Kidney epithelial cell (primary cell): ENCODE measurements around the gene PSMB2. TPM values are rescaled to one million over a fixed set of nuclear protein-coding genes. Genes with fewer than 3 reads are reported as not detected.

Source experiments
- DNase-seq: peaks from one replicate; pipeline ENCODE4 v3.0.0-alpha.2; 2010; ENCODE audit warnings: low read depth
- H3K27me3 ChIP-seq: 2 replicates; pipeline ENCODE4 v1.6.0; 2011; ENCODE audit warnings: low read length; ENCODE audit not compliant: control insufficient read depth, insufficient read depth
- H3K36me3 ChIP-seq: 2 replicates; pipeline ENCODE4 v1.5.1; 2011; ENCODE audit warnings: low read length; ENCODE audit not compliant: control insufficient read depth, insufficient read depth
- H3K4me3 ChIP-seq: 2 replicates; pipeline ENCODE4 v1.5.1; 2011; ENCODE audit warnings: low read depth, mild to moderate bottlenecking, control low read depth, low read length
- CTCF ChIP-seq: IDR thresholded peaks from 2 replicates; pipeline ENCODE4 v1.5.1; 2011; ENCODE audit warnings: mild to moderate bottlenecking, moderate library complexity, low read length, control low read depth, inconsistent platforms; ENCODE audit not compliant: insufficient read depth, poor library complexity, severe bottlenecking
- total RNA-seq: library from RNA; depleted of rRNA; stranded (reverse); fragments of >200 nt; gene quantifications from 2 replicates; pipeline ENCODE4 v1.2.3, GENCODE V29; 2015

PSMB2 gene
- total RNA-seq, 1 donor from 2014 or later, result 75.4 TPM

- TF ChIP-seq CTCF, result no peak
- Histone ChIP-seq H3K36me3 (no peaks in the 10 kb centered on the region), H3K27me3 (peaks cover 9% of the 10 kb centered on the region), H3K4me3 (no peak overlapping the region)
- DNase-seq, result no peak
These were observed 22.1 kb upstream of the PSMB2 start for GRCh38 chr1:35663434-35663833.

GRCh38 chr1:35661474-35661795 lies 20.1 kb upstream of the PSMB2 start:
- no peaks in the 10 kb centered on the region for H3K27me3 ChIP-seq
- no peak for TF ChIP-seq CTCF
- no peak overlapping the region for H3K4me3 ChIP-seq
- H3K36me3 ChIP-seq, result no peaks in the 10 kb centered on the region
- DNase-seq, result no peak

- no peaks in the 10 kb centered on the region for H3K36me3 ChIP-seq
- no peak for DNase-seq
- H3K27me3 ChIP-seq, result no peaks in the 10 kb centered on the region
- H3K4me3 ChIP-seq, result no peak overlapping the region
- no peak for TF ChIP-seq CTCF
These were observed 19.5 kb upstream of the PSMB2 start for GRCh38 chr1:35660581-35661473.

GRCh38 chr1:35659589-35659988 lies 18.3 kb upstream of the PSMB2 start:
- DNase-seq, result no peak
- H3K27me3 ChIP-seq, result peaks cover 2% of the 10 kb centered on the region
- no peaks in the 10 kb centered on the region for H3K36me3 ChIP-seq
- H3K4me3 ChIP-seq, result no peak overlapping the region
- no peak for TF ChIP-seq CTCF

- Histone ChIP-seq H3K4me3 (no peak overlapping the region), H3K36me3 (no peaks in the 10 kb centered on the region), H3K27me3 (peaks cover 5% of the 10 kb centered on the region)
- no peak for DNase-seq
- no peak for TF ChIP-seq CTCF
These were observed 16.5 kb upstream of the PSMB2 start for GRCh38 chr1:35657851-35658250.

- H3K36me3 ChIP-seq, result no peaks in the 10 kb centered on the region
- DNase-seq, result no peak
- no peak for TF ChIP-seq CTCF
- H3K4me3 ChIP-seq, result no peak overlapping the region
- peaks cover 7% of the 10 kb centered on the region for H3K27me3 ChIP-seq
These were observed 15.5 kb upstream of the PSMB2 start for GRCh38 chr1:35656863-35657232.
